Keratinocyte (primary cell): ENCODE data around the gene DMXL1. TPM values are rescaled to one million over a fixed set of nuclear protein-coding genes. Genes with fewer than 3 reads are reported as not detected.
"Not testable (repeated sequence)": the region's sequence is repeated elsewhere in the genome, so short reads cannot be mapped to it uniquely, and the experiment has no call there.

ENCODE experiments used
- DNase-seq: peaks from one replicate; pipeline ENCODE4 v3.0.0-alpha.2; 2011; ENCODE audit warnings: low read depth, missing footprints, low spot score
- FAIRE-seq: peaks from 2 replicates; lab custom pipeline; 2011; peaks lifted over from hg19 to GRCh38; lab: Jason Lieb, UNC
- H2AFZ ChIP-seq: 2 replicates; pipeline ENCODE4 v1.6.0; 2012; ENCODE audit warnings: low read length, control low read depth, inconsistent platforms; ENCODE audit not compliant: control insufficient read depth
- H3K27ac ChIP-seq: 2 replicates; pipeline ENCODE4 v1.5.1; 2011; ENCODE audit warnings: low read length; ENCODE audit not compliant: control insufficient read depth, insufficient read depth
- H3K27me3 ChIP-seq: 3 replicates; pipeline ENCODE4 v1.6.0; 2011; ENCODE audit warnings: low read length; ENCODE audit not compliant: control insufficient read depth, insufficient read depth; ENCODE audit errors: extremely low read depth
- H3K36me3 ChIP-seq, 2 experiments: 2 replicates in 1 of 2; 3 replicates in 1 of 2; pipeline ENCODE4 v1.5.1; 2011; ENCODE audit warnings: low read length in 2 of 2, mild to moderate bottlenecking in 1 of 2; ENCODE audit not compliant: control insufficient read depth in 2 of 2, insufficient read depth in 2 of 2; ENCODE audit errors: extremely low read depth in 1 of 2
- H3K4me1 ChIP-seq: 3 replicates; pipeline ENCODE4 v1.5.1; 2011; ENCODE audit warnings: low read length; ENCODE audit not compliant: control insufficient read depth, insufficient read depth; ENCODE audit errors: extremely low read depth
- H3K4me2 ChIP-seq: 3 replicates; pipeline ENCODE4 v1.6.0; 2011; ENCODE audit warnings: low read depth, low read length; ENCODE audit not compliant: control insufficient read depth, insufficient read depth; ENCODE audit errors: extremely low read depth
- H3K4me3 ChIP-seq, 3 experiments: fragments of 200-600 bp in 1 of 3; sonication (generic) in 1 of 3; 2 replicates in 2 of 3; 3 replicates in 1 of 3; pipeline ENCODE4 v1.5.1; 2011 to 2016; ENCODE audit warnings: low read length in 3 of 3, mild to moderate bottlenecking in 3 of 3, control low read depth in 2 of 3, inconsistent platforms in 1 of 3, low read depth in 1 of 3, mixed read lengths in 1 of 3, mixed run types in 1 of 3, moderate library complexity in 1 of 3; ENCODE audit not compliant: control insufficient read depth in 2 of 3, insufficient read depth in 2 of 3; ENCODE audit errors: extremely low read depth in 1 of 3
- H3K79me2 ChIP-seq: 2 replicates; pipeline ENCODE4 v1.6.0; 2012; ENCODE audit warnings: low read length; ENCODE audit not compliant: control insufficient read depth, insufficient read depth
- H3K9ac ChIP-seq: 3 replicates; pipeline ENCODE4 v1.6.0; 2011; ENCODE audit warnings: low read length; ENCODE audit not compliant: control insufficient read depth, insufficient read depth; ENCODE audit errors: extremely low read depth
- H3K9me1 ChIP-seq: 3 replicates; pipeline ENCODE4 v1.6.0; 2011; ENCODE audit warnings: low read length; ENCODE audit not compliant: control insufficient read depth, insufficient read depth; ENCODE audit errors: extremely low read depth
- H3K9me3 ChIP-seq: 2 replicates; pipeline ENCODE4 v1.5.1; 2012; ENCODE audit warnings: low read depth, low read length; ENCODE audit not compliant: control insufficient read depth
- H4K20me1 ChIP-seq: 3 replicates; pipeline ENCODE4 v1.6.0; 2011; ENCODE audit warnings: low read length; ENCODE audit not compliant: control insufficient read depth, insufficient read depth; ENCODE audit errors: extremely low read depth
- EZH2 ChIP-seq: IDR thresholded peaks from one replicate; pipeline ENCODE4 v1.6.1; 2012; ENCODE audit warnings: inconsistent platforms, mild to moderate bottlenecking, low read length, moderate library complexity
- dilution Hi-C: fragments of 300-500 bp; cut with MboI; formaldehyde crosslinking; loops from one replicate; pipeline ENCODE4 v1.7.0; 2020; ENCODE audit warnings: low sequenced_read_pairs; ENCODE audit not compliant: extremely low pct_ligation_motif_present
- polyA plus RNA-seq, 5 experiments: library from polyadenylated mRNA; depleted of rRNA in 3 of 5; stranded (reverse) in 3 of 5; stranded (forward) in 1 of 5; unstranded in 1 of 5; fragments of >200 nt; gene quantifications; 1 replicate in 1 of 5; 2 replicates in 3 of 5; 3 replicates in 1 of 5; pipeline versions ENCODE4 v1.2.1 to v1.2.3, GENCODE V29; 2011 to 2012; ENCODE audit warnings: missing spikeins in 2 of 5, low read depth in 1 of 5, low replicate concordance in 1 of 5
- TF ChIP-seq, protein P1 (sequence below), 3 experiments: IDR thresholded peaks in 1 of 3; conservative IDR thresholded peaks in 1 of 3; optimal IDR thresholded peaks in 1 of 3; 2 replicates in 2 of 3; 3 replicates in 1 of 3; pipeline versions ENCODE3 to v1.5.1; 2011; ENCODE audit warnings: low read length in 3 of 3, mild to moderate bottlenecking in 3 of 3, moderate library complexity in 2 of 3, control low read depth in 1 of 3, inconsistent platforms in 1 of 3; ENCODE audit not compliant: insufficient read depth in 2 of 3; ENCODE audit errors: extremely low read depth in 1 of 3

Gene DMXL1
- polyA plus RNA-seq, 1 donor (not counting 4 experiments of a cell fraction or from before 2014, with no cell fraction given): 13.1 TPM

- no peak overlapping the region for H3K27ac ChIP-seq
- dilution Hi-C loops: no loop called here
- H3K4me2 ChIP-seq: peak overlapping the region; percentile 86
- TF ChIP-seq, protein P1, sequence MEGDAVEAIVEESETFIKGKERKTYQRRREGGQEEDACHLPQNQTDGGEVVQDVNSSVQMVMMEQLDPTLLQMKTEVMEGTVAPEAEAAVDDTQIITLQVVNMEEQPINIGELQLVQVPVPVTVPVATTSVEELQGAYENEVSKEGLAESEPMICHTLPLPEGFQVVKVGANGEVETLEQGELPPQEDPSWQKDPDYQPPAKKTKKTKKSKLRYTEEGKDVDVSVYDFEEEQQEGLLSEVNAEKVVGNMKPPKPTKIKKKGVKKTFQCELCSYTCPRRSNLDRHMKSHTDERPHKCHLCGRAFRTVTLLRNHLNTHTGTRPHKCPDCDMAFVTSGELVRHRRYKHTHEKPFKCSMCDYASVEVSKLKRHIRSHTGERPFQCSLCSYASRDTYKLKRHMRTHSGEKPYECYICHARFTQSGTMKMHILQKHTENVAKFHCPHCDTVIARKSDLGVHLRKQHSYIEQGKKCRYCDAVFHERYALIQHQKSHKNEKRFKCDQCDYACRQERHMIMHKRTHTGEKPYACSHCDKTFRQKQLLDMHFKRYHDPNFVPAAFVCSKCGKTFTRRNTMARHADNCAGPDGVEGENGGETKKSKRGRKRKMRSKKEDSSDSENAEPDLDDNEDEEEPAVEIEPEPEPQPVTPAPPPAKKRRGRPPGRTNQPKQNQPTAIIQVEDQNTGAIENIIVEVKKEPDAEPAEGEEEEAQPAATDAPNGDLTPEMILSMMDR (optimal IDR thresholded peaks at IDR 0.05 in 1 of 3, IDR thresholded peaks at IDR 0.05 in 1 of 3, conservative IDR thresholded peaks at IDR 0.05 in 1 of 3; ENCODE audit: extremely low read depth in 1 of 3, insufficient read depth in 2 of 3, low read length in 3 of 3): no peak
- no peak for TF ChIP-seq EZH2
- DNase-seq (no peak), FAIRE-seq (no peak)
- H2AFZ ChIP-seq: no peak overlapping the region
- peaks cover 10% of the 10 kb centered on the region for H3K4me1 ChIP-seq
- peaks cover 20% of the 10 kb centered on the region for H3K79me2 ChIP-seq
- no peaks in the 10 kb centered on the region for H3K9me3 ChIP-seq
- H3K36me3 ChIP-seq: no peaks in the 10 kb centered on the region
- H3K9me1 ChIP-seq: no peaks in the 10 kb centered on the region
- H3K9ac ChIP-seq: peak overlapping the region; percentile 92
- peak overlapping the region in 2 of 3 experiments; percentile 90 to 91 for H3K4me3 ChIP-seq
- no peaks in the 10 kb centered on the region for H4K20me1 ChIP-seq
- no peaks in the 10 kb centered on the region for H3K27me3 ChIP-seq
These were observed 1.6 kb downstream of the DMXL1 start for GRCh38 chr5:119072496-119072895.

- dilution Hi-C loops, DNase-seq, H3K4me2 ChIP-seq, H3K36me3 ChIP-seq, H4K20me1 ChIP-seq, FAIRE-seq, H3K9me1 ChIP-seq, H3K27me3 ChIP-seq, H3K4me3 ChIP-seq, H3K9me3 ChIP-seq, H3K9ac ChIP-seq, H3K27ac ChIP-seq, H2AFZ ChIP-seq: not testable (repeated sequence)
- H3K79me2 ChIP-seq: peaks cover 20% of the 10 kb centered on the region
- H3K4me1 ChIP-seq: peaks cover 12% of the 10 kb centered on the region
These were observed 3.0 kb downstream of the DMXL1 start for GRCh38 chr5:119073746-119074337.

- Histone ChIP-seq H3K9me3 (no peaks in the 10 kb centered on the region), H4K20me1 (no peaks in the 10 kb centered on the region), H3K36me3 (no peaks in the 10 kb centered on the region), H3K9me1 (no peaks in the 10 kb centered on the region), H3K4me3 (no peak overlapping the region), H3K9ac (no peak overlapping the region), H3K27me3 (no peaks in the 10 kb centered on the region), H3K79me2 (peaks cover 20% of the 10 kb centered on the region), H3K27ac (no peak overlapping the region), H3K4me1 (peaks cover 18% of the 10 kb centered on the region), H3K4me2 (no peak overlapping the region), H2AFZ (no peak overlapping the region)
- FAIRE-seq (no peak), DNase-seq (no peak)
- dilution Hi-C loops: no loop called here
- no peak for TF ChIP-seq EZH2
- TF ChIP-seq, protein P1 (optimal IDR thresholded peaks at IDR 0.05 in 1 of 3, IDR thresholded peaks at IDR 0.05 in 1 of 3, conservative IDR thresholded peaks at IDR 0.05 in 1 of 3; ENCODE audit: extremely low read depth in 1 of 3, insufficient read depth in 2 of 3, low read length in 3 of 3): no peak
These were observed 3.5 kb downstream of the DMXL1 start for GRCh38 chr5:119074419-119074818.

- H3K36me3 ChIP-seq, dilution Hi-C loops: not testable (repeated sequence)
These were observed 4.4 kb downstream of the DMXL1 start for GRCh38 chr5:119075269-119075668.

More at GRCh38 chr5:119075269-119075668, 4.4 kb downstream of the DMXL1 start:
- not testable (repeated sequence) for H3K9me1 ChIP-seq, H3K4me2 ChIP-seq, H2AFZ ChIP-seq, H3K27me3 ChIP-seq, H3K4me3 ChIP-seq, H3K9ac ChIP-seq, H3K27ac ChIP-seq, H4K20me1 ChIP-seq, DNase-seq, FAIRE-seq, H3K9me3 ChIP-seq
- peaks cover 18% of the 10 kb centered on the region for H3K4me1 ChIP-seq
- peaks cover 20% of the 10 kb centered on the region for H3K79me2 ChIP-seq
